Islet precursor cell (in vitro differentiated cells): Measurements from ENCODE around the gene SLC24A3.

Experiments
- DNase-seq: peaks from one replicate; pipeline ENCODE4 v3.0.0-alpha.2; 2018

Gene SLC24A3

GRCh38 chr20:19691125-19691524 is 478.7 kb downstream of the SLC24A3 start:
- no peak for DNase-seq

DNA sequence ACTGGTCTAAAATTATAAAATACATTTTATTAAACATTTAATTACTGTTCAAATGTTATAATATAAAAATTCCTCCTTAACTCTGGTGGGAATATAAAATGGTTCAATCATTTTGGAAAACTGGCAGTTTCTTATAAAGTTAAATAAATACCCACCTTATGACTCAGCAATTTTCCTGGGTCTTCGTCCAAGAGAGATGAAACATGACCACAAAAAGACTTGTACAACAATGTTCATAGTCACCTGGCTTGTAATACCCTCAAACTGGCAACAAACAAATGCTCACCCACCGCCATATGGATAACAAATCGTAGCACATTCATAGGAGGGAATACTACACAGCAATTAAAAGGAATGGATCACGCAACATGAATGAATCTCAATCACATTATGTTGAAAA is 479.7 kb downstream of the SLC24A3 start:
- DNase-seq, result no peak

GRCh38 chr20:19692685-19693119 is 480.3 kb downstream of the SLC24A3 start:
- DNase-seq, result peak; percentile 67

DNA sequence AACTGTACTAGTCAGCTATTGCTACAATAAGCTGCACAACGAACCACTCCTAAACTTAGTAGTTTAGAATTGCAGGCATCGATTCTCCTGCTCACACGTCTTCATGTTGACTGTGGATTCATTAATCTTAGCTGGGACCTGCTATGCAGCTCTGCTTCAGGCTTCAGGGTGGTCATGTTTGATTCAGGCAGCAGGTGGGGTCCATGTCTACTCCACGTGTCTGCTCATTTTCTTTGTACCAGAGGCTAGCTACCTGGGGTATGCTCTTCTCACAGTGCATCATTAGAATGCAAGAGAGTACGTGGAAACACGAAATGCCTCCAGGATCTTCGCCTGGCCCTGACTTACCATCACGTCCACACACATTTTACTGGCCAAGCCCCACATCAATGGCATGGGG is 481.1 kb downstream of the SLC24A3 start:
- DNase-seq, result no peak

DNA sequence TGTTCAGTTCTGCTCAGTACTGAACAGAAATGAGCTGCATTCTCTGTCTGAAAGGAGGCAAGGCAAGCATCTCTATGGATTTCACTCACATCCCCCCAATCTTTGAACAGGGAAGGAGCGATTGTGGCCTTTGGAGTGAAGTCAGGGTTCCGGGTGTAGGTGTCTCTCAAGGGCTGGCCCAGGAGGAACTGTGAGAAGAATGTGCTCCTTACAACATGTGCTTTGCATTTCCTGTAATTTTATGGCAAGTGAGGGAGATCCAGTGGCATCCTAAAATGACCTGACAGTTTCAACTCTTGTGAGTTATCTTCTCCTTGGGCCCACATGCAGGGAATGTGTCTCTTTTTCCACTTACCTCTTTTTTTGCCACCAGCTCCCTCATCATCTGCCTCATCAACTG is 482.6 kb downstream of the SLC24A3 start:
- DNase-seq, result no peak

DNA sequence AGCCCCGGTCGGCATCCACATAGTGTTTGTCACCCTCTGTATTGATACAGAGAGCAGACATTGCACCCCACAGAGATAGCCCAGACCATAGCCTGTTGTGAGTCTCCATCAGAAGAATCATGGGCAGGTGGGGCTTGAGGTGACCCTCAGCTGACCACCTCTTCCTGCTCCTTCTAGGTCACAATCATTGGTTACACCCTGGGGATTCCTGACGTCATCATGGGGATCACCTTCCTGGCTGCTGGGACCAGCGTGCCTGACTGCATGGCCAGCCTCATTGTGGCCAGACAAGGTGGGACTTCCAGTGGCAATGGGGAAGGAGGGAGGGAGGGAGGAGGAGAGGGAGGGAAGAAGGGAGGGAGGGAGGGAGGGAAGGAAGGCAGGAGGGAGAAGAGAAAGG is 484.2 kb downstream of the SLC24A3 start:
- no peak for DNase-seq

DNA sequence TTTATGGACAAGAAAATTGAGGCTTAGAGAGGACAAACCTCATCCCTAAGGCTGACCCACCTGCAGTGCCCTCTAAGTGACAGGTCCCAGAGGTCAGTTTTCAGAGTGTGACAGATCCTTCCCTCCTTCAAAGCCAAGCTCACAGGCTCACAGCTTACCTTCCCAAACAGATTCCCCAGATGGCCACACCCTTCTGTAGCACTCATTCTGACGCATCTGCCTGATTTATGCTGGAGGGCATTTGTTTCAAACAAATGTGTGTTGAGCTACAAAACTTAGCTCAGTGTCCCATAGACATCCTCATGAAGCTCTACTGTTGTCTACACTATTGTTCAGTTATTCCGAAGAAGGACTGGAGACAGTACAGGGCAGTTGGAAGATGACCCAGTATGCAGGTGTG is 485.0 kb downstream of the SLC24A3 start:
- no peak for DNase-seq

- peak; percentile 81 for DNase-seq
Observed at GRCh38 chr20:19699180-19699971, 486.9 kb downstream of the SLC24A3 start.

DNA sequence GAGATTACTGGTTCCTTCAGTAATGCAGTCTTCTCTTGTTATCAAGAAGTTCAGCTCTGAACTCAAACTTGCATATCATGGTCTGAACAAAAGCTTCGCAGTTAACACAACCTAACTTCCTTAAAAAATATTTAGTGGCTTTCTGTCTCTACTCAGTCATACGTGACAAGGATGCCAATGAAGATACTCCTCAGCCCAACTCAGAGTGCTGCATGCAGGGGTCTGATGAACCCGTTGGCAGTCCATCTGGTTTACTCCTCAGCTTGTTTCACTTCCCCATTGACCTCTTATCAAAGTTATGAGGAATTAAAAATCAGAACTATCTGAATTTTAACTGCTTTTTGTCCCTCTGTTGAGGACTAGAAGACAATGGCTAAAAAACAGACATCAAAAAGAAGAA is 489.0 kb downstream of the SLC24A3 start:
- DNase-seq, result no peak

DNA sequence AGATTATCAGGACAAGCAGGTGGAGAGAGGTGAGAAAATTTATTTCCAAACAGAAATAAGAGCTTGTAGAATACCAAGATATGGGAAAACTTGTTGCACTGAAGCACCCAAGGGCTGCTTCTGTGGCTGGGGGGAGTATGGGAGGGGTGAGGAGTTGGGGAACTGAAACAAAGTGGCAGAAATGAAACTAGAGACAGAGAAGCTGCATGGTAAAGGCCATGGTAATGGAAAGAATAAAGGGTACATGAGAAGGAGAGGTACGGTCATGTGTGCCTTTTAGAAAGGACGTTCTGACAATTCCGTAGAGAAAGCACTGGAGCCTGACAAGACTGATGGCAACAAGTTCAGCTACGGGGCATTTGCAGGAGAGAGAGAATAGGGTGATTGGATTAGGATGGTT is 494.0 kb downstream of the SLC24A3 start:
- no peak for DNase-seq

DNA sequence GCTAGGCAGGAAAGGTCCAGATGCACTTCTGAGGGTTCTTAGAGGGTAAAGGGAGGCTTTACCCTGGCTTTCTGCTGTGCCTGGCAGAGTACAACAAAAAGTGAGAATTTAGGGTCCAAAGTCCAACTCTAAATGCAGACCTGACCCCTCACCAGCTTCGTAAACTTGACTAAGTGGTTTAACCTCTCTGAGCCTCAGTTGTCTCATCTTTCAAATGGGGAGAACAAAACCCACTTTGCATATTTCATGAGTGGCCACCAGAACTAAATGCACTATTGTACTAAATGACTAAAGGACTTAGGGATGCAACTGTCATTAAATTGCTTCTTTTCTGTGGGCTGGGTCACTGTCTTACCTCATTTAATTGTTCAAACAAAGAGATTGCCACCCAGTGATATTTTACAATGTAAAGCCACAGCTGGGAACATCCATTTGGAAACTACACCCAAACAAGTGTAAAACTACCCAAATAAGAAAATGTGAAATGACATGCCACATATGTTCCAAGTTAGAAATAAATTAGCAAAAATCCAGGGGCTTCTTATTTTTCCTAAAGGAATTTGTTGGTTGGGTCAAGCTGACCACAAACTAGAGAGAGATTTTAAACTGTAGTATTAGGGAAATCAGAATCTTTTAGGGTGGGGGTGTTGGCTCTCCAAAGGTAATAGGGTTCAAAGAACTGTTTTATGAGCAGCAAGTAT is 497.3 kb downstream of the SLC24A3 start:
- DNase-seq, result no peak

DNA sequence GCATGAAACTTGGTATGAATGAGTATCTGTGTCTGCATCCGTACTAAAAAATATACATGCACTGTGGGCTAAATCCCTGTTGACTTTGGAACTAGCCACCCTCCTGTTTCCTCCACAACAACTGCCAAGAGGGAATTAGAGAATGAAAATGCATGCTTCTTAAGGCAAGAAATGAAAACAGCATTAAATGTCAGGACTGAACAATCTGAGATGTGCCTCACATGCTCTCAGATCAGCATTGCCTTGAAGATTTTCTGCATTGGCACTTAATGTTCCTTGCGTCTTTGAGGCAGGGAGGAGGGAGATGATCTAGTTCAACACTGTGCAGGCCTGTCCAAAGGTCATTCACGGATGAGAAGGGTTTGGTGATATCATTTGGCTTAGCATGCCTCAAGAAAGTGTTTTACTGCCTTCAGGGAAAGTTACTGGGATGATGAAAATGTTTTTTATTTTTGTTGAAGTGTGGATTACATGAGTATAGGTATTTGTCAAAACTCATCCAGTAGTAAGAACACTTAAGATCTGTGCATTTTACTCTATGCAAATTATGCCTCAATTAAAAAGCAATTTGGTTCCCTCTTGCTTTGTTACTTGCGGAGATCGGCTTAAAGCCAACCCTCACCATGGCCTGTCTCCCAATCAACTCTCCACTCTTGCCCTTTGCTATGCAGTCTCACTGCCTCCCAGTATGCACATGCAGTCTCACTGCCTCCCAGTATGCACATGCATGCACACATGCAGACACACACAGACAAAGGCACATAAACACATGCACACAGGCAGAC is 498.1 kb downstream of the SLC24A3 start:
- DNase-seq, result no peak

GRCh38 chr20:19711126-19711525 is 498.7 kb downstream of the SLC24A3 start:
- DNase-seq, result no peak

DNA sequence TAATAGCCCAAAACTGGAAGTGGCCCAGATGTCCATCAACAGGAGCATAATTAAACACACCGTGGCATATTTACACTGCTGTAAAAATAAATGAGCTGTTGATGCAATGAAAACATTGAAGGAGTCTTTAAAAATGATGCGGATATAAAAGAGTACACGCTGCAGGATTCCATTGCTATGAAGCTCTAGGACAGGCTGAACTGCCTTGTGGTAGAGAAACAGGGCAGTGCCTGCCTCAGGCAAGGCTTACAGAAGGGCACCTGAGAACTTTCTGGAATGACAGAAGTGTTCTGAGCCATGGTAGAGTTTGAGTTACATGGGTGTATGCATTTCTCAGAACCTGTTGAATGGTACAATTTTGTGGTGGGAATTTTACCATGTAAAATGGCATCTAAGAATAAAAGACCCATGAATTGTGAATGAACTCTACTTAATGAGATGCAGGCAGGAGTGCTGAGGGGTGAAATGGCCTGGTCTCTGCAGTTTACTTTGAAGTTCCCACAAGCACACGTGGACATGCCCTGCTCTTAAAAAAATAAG is 500.3 kb downstream of the SLC24A3 start:
- no peak for DNase-seq

GRCh38 chr20:19713822-19714578 is 501.6 kb downstream of the SLC24A3 start:
- no peak for DNase-seq

GRCh38 chr20:19714579-19714840 is 502.1 kb downstream of the SLC24A3 start:
- no peak for DNase-seq

DNA sequence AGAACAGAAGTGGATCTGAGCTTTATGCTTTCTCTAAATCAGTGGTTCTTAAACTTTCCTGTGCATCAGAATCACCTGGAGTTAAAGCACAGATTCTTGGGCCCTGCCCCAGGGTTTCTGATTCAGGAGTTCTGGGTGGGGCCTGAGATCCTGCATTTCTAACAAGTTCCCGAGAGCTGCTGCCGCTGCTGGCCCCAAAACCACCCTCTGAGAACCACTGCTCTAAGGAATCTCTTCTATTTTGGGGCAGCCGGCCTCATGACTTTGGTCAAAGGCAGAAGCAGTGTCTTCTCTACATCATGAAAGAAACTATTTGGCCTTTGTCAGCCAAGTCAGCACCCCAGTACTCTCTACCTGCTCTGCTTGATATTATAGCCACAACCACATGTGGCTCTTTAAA is 503.5 kb downstream of the SLC24A3 start:
- no peak for DNase-seq

DNA sequence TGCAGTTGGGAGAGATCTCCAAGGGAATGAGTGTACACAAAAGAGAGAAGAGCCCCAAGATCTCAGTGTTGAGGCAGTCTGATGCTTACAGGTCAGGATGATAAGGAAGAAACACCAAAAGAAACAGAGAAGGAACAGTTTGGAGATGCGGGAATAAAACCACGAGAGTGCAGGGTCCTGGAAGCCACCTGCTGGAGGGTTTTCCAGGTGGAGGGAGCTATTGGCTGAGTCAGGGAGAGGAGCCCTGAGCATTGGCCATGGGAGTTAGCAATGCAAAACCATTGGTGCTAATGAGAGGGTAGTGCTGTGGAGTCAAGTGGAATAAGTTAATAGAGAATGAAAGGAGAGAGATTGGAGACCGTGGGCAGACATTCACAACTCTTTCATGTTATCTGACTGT is 506.4 kb downstream of the SLC24A3 start:
- DNase-seq, result no peak

- DNase-seq, result no peak
Observed at GRCh38 chr20:19720991-19721390, 508.5 kb downstream of the SLC24A3 start.

GRCh38 chr20:19723051-19723450 is 510.6 kb downstream of the SLC24A3 start:
- DNase-seq, result no peak

- DNase-seq, result no peak
Observed at GRCh38 chr20:19723813-19724430, 511.5 kb downstream of the SLC24A3 start.

- DNase-seq, result no peak
Observed at GRCh38 chr20:19725373-19725772, 512.9 kb downstream of the SLC24A3 start.
